Karpas-422 (cell line): ENCODE measurements around the gene TRIM56. TPM values are rescaled to one million over a fixed set of nuclear protein-coding genes. Genes with fewer than 3 reads are reported as not detected.
A peak's percentile ranks its signal among the peaks of the same experiment; 100 is the strongest.

ENCODE experiments used
- DNase-seq: peaks from one replicate; pipeline ENCODE4 v3.0.0-alpha.2; 2015
- H2AFZ ChIP-seq: fragments of 200-600 bp; sonication (generic); 2 replicates; pipeline ENCODE4 v1.6.1; 2014; ENCODE audit warnings: antibody characterized with exemption, low read length, mixed read lengths
- H3K27ac ChIP-seq: fragments of 200-600 bp; sonication (generic); 2 replicates; pipeline ENCODE4 v1.5.1; 2014; ENCODE audit warnings: mild to moderate bottlenecking, low read length, moderate library complexity
- H3K27me3 ChIP-seq: fragments of 200-600 bp; sonication (generic); 2 replicates; pipeline ENCODE4 v1.6.1; 2014; ENCODE audit warnings: low read length, mixed read lengths
- H3K36me3 ChIP-seq: fragments of 200-600 bp; sonication (generic); 2 replicates; pipeline ENCODE4 v1.6.1; 2014; ENCODE audit warnings: low read length, mixed read lengths; ENCODE audit not compliant: insufficient read depth
- H3K4me1 ChIP-seq: fragments of 200-600 bp; sonication (generic); 2 replicates; pipeline ENCODE4 v1.6.1; 2014; ENCODE audit warnings: mild to moderate bottlenecking, low read length, mixed read lengths
- H3K4me2 ChIP-seq: fragments of 200-600 bp; sonication (generic); 2 replicates; pipeline ENCODE4 v1.6.1; 2014; ENCODE audit warnings: low read length, low read depth, mild to moderate bottlenecking; ENCODE audit not compliant: poor library complexity, severe bottlenecking
- H3K4me3 ChIP-seq: fragments of 200-600 bp; sonication (generic); 2 replicates; pipeline ENCODE4 v1.5.1; 2014; ENCODE audit warnings: mild to moderate bottlenecking, antibody characterized with exemption, low read length, mixed read lengths
- H3K79me2 ChIP-seq: fragments of 200-600 bp; sonication (generic); 2 replicates; pipeline ENCODE4 v1.6.1; 2014; ENCODE audit warnings: mild to moderate bottlenecking, low read length, mixed read lengths
- H3K9ac ChIP-seq: fragments of 200-600 bp; sonication (generic); 2 replicates; pipeline ENCODE4 v1.6.0; 2014; ENCODE audit warnings: low read length
- H3K9me2 ChIP-seq: fragments of 200-600 bp; sonication (generic), shearing (Covaris generic); replicated peaks from 2 replicates; pipeline ENCODE4 v1.6.0; 2014; ENCODE audit warnings: mild to moderate bottlenecking, low read length, moderate library complexity; ENCODE audit not compliant: insufficient read depth
- H3K9me3 ChIP-seq: fragments of 300-700, 200-600 bp; sonication (generic); 2 replicates; pipeline ENCODE4 v1.6.1; 2014; ENCODE audit warnings: low read length, mixed read lengths
- H4K20me1 ChIP-seq: fragments of 200-600 bp; sonication (generic); 2 replicates; pipeline ENCODE4 v1.6.1; 2014; ENCODE audit warnings: mild to moderate bottlenecking, antibody characterized with exemption, low read length, low read depth; ENCODE audit not compliant: insufficient read depth
- total RNA-seq: library from RNA; depleted of rRNA; stranded (reverse); fragments of >200 nt; shearing (Covaris generic); gene quantifications from 2 replicates; pipeline ENCODE4 v1.2.3, GENCODE V29; 2014; ENCODE audit warnings: low replicate concordance; rRNA removed

The TRIM56 gene
- total RNA-seq, 1 experiment from 2014 or later = 8.1 TPM

GRCh38 chr7:101138213-101138870, 53.1 kb downstream of the TRIM56 start:
- H3K9ac ChIP-seq = no peak overlapping the region
- no peaks in the 10 kb centered on the region for H4K20me1 ChIP-seq
- DNase-seq = peak; percentile 75
- H3K4me2 ChIP-seq = no peak overlapping the region
- H3K4me1 ChIP-seq = peaks cover 3% of the 10 kb centered on the region
- no peaks in the 10 kb centered on the region for H3K27me3 ChIP-seq
- H3K4me3 ChIP-seq = no peak overlapping the region
- H3K36me3 ChIP-seq = no peaks in the 10 kb centered on the region
- H3K9me3 ChIP-seq = no peaks in the 10 kb centered on the region
- H3K79me2 ChIP-seq = no peaks in the 10 kb centered on the region
- H2AFZ ChIP-seq = 0 out of 2 replicates have a peak overlapping the region, but pooled peaks have one; percentile 74
- H3K9me2 ChIP-seq = no peaks in the 10 kb centered on the region
- no peak overlapping the region for H3K27ac ChIP-seq

- H3K4me3 ChIP-seq = no peak overlapping the region
- H3K36me3 ChIP-seq = no peaks in the 10 kb centered on the region
- H3K9ac ChIP-seq = no peak overlapping the region
- H3K4me1 ChIP-seq = peaks cover 3% of the 10 kb centered on the region
- no peaks in the 10 kb centered on the region for H3K79me2 ChIP-seq
- H3K9me2 ChIP-seq = no peaks in the 10 kb centered on the region
- no peaks in the 10 kb centered on the region for H3K27me3 ChIP-seq
- H3K4me2 ChIP-seq = no peak overlapping the region
- no peak overlapping the region for H3K27ac ChIP-seq
- no peak for DNase-seq
- H3K9me3 ChIP-seq = no peaks in the 10 kb centered on the region
- H2AFZ ChIP-seq = no peak overlapping the region
- H4K20me1 ChIP-seq = no peaks in the 10 kb centered on the region
Measured at GRCh38 chr7:101140339-101140699, 55.0 kb downstream of the TRIM56 start.

GRCh38 chr7:101140746-101141382, 55.6 kb downstream of the TRIM56 start:
- H3K79me2 ChIP-seq = no peaks in the 10 kb centered on the region
- H3K4me2 ChIP-seq = no peak overlapping the region
- H3K36me3 ChIP-seq = no peaks in the 10 kb centered on the region
- H3K9me2 ChIP-seq = no peaks in the 10 kb centered on the region
- peaks cover 3% of the 10 kb centered on the region for H3K4me1 ChIP-seq
- H3K9ac ChIP-seq = no peak overlapping the region
- H4K20me1 ChIP-seq = no peaks in the 10 kb centered on the region
- no peak overlapping the region for H2AFZ ChIP-seq
- H3K27ac ChIP-seq = no peak overlapping the region
- no peak overlapping the region for H3K4me3 ChIP-seq
- no peaks in the 10 kb centered on the region for H3K9me3 ChIP-seq
- no peaks in the 10 kb centered on the region for H3K27me3 ChIP-seq
- no peak for DNase-seq

Other genes with a start within 250 kb of the TRIM56 start
- 21.0 and 33.9 TPM in 2 replicates for gene SLC12A9, start 232.8 kb upstream of the TRIM56 start, total RNA-seq
- 19.5 and 30.5 TPM in 2 replicates for gene TRIP6, start 218.1 kb upstream of the TRIM56 start, total RNA-seq
- gene SRRT, start 210.4 kb upstream of the TRIM56 start, total RNA-seq = 65.8 and 103 TPM in 2 replicates
- gene UFSP1, start 195.8 kb upstream of the TRIM56 start, total RNA-seq = 3.3 and 17.2 TPM in 2 replicates
- not detected in 2 replicates for gene ACHE, start 189.6 kb upstream of the TRIM56 start, total RNA-seq
- not detected in 2 replicates for gene MUC3A, start 135.9 kb upstream of the TRIM56 start, total RNA-seq
- gene MUC12, start 115.9 kb upstream of the TRIM56 start, total RNA-seq = not detected in 2 replicates
- gene MUC17, start 65.4 kb upstream of the TRIM56 start, total RNA-seq = not detected in 2 replicates
- gene SERPINE1, start 41.6 kb downstream of the TRIM56 start, total RNA-seq = not detected in 2 replicates
- 150 and 256 TPM in 2 replicates for gene AP1S1, start 69.0 kb downstream of the TRIM56 start, total RNA-seq
- 0.86 and 1.4 TPM in 2 replicates for gene VGF, start 80.1 kb downstream of the TRIM56 start, total RNA-seq
- gene NAT16, start 94.8 kb downstream of the TRIM56 start, total RNA-seq = not detected in 2 replicates
- not detected in 2 replicates for gene MOGAT3, start 115.6 kb downstream of the TRIM56 start, total RNA-seq
- 11.1 and 20.5 TPM in 2 replicates for gene PLOD3, start 132.1 kb downstream of the TRIM56 start, total RNA-seq
- gene ZNHIT1, start 132.7 kb downstream of the TRIM56 start, total RNA-seq = 50.9 and 116 TPM in 2 replicates
- gene CLDN15, start 152.3 kb downstream of the TRIM56 start, total RNA-seq = 12.2 and 13.7 TPM in 2 replicates
- 104 and 210 TPM in 2 replicates for gene FIS1, start 159.6 kb downstream of the TRIM56 start, total RNA-seq
- 29.7 and 39.1 TPM in 2 replicates for gene IFT22, start 236.3 kb downstream of the TRIM56 start, total RNA-seq